ENCODE results near the gene CRACR2A. TPM values are rescaled to one million over a fixed set of nuclear protein-coding genes. Genes with fewer than 3 reads are reported as not detected.

Gene CRACR2A
- total and polyA plus RNA-seq, 2 of the 4 experiments (the other 2 are of a cell fraction): 0.54 to 0.60 TPM

GRCh38 chr12:3617565-3617964 lies 135.3 kb downstream of the CRACR2A start:
- ATAC-seq (ENCODE audit: low read depth) (no peak), DNase-seq (no peak)
- TF ChIP-seq, protein P1, sequence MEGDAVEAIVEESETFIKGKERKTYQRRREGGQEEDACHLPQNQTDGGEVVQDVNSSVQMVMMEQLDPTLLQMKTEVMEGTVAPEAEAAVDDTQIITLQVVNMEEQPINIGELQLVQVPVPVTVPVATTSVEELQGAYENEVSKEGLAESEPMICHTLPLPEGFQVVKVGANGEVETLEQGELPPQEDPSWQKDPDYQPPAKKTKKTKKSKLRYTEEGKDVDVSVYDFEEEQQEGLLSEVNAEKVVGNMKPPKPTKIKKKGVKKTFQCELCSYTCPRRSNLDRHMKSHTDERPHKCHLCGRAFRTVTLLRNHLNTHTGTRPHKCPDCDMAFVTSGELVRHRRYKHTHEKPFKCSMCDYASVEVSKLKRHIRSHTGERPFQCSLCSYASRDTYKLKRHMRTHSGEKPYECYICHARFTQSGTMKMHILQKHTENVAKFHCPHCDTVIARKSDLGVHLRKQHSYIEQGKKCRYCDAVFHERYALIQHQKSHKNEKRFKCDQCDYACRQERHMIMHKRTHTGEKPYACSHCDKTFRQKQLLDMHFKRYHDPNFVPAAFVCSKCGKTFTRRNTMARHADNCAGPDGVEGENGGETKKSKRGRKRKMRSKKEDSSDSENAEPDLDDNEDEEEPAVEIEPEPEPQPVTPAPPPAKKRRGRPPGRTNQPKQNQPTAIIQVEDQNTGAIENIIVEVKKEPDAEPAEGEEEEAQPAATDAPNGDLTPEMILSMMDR (conservative IDR thresholded peaks at IDR 0.05; ENCODE audit: low read depth, low read length): no peak
- no peak for TF ChIP-seq POLR2A (IDR thresholded peaks at IDR 0.05; ENCODE audit: low read depth, low read length)
- TF ChIP-seq FOS (IDR thresholded peaks at IDR 0.05; ENCODE audit: low read depth, low read length): no peak
- TF ChIP-seq, protein P2, sequence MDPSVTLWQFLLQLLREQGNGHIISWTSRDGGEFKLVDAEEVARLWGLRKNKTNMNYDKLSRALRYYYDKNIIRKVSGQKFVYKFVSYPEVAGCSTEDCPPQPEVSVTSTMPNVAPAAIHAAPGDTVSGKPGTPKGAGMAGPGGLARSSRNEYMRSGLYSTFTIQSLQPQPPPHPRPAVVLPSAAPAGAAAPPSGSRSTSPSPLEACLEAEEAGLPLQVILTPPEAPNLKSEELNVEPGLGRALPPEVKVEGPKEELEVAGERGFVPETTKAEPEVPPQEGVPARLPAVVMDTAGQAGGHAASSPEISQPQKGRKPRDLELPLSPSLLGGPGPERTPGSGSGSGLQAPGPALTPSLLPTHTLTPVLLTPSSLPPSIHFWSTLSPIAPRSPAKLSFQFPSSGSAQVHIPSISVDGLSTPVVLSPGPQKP (IDR thresholded peaks at IDR 0.05; ENCODE audit: borderline replicate concordance, low read depth, low read length): no peak
- TF ChIP-seq MXI1 (IDR thresholded peaks at IDR 0.05; ENCODE audit: borderline replicate concordance, low read depth, low read length): no peak
- no peak for TF ChIP-seq MAFK (IDR thresholded peaks at IDR 0.05; ENCODE audit: low read depth, low read length)
- TF ChIP-seq RAD21 (IDR thresholded peaks at IDR 0.05; ENCODE audit: low read length): no peak
- Histone ChIP-seq H3K9me1 (ENCODE audit: insufficient read depth, low read length) (no peaks in the 10 kb centered on the region), H3K4me1 (ENCODE audit: control insufficient read depth, insufficient read depth, low read length) (no peaks in the 10 kb centered on the region), H2BK120ac (ENCODE audit: low read depth, low read length) (no peak overlapping the region), H4K91ac (ENCODE audit: insufficient read depth, low read depth, low read length) (no peak overlapping the region), H3K36me3 (ENCODE audit: control insufficient read depth, insufficient read depth, low read length) (no peaks in the 10 kb centered on the region), H2BK20ac (ENCODE audit: low read depth, low read length) (no peak overlapping the region), H4K5ac (ENCODE audit: low read depth, low read length) (no peak overlapping the region), H4K8ac (ENCODE audit: low read depth in 2 of 2, low read length in 2 of 2) (no peak overlapping the region), H3K27ac (ENCODE audit: insufficient read depth, low read length) (no peak overlapping the region), H3K4ac (ENCODE audit: low read depth, low read length) (no peak overlapping the region), H3K56ac (ENCODE audit: extremely low read depth, insufficient read depth, low read length) (no peak overlapping the region), H2AFZ (replicated peaks; ENCODE audit: low read length, poor library complexity) (no peak overlapping the region), H2BK15ac (ENCODE audit: low read depth, low read length) (no peak overlapping the region), H3K4me3 (ENCODE audit: insufficient read depth, low read depth, low read length) (no peak overlapping the region), H3K4me2 (ENCODE audit: low read depth, low read length) (no peak overlapping the region), H3K9me3 (ENCODE audit: control insufficient read depth, insufficient read depth, low read length) (no peaks in the 10 kb centered on the region), H3K9ac (ENCODE audit: low read depth, low read length) (no peak overlapping the region), H3K23ac (ENCODE audit: low read depth, low read length) (no peak overlapping the region), H3K18ac (ENCODE audit: low read depth, low read length) (no peak overlapping the region), H3K79me1 (ENCODE audit: low read depth in 1 of 2, low read length in 2 of 2) (no peaks in the 10 kb centered on the region), H2BK5ac (ENCODE audit: low read depth, low read length, poor library complexity, severe bottlenecking) (no peak overlapping the region), H3K14ac (replicated peaks; ENCODE audit: low read depth, low read length) (no peak overlapping the region), H2AK9ac (replicated peaks; ENCODE audit: low read depth, low read length, poor library complexity) (no peak overlapping the region), H2AK5ac (ENCODE audit: low read depth, low read length) (no peak overlapping the region), H3K27me3 (ENCODE audit: control insufficient read depth, insufficient read depth, low read length) (peaks cover 17% of the 10 kb centered on the region), H4K20me1 (ENCODE audit: insufficient read depth, low read length) (no peaks in the 10 kb centered on the region)
- intact Hi-C loops (cut with micrococcal nuclease) (no loop called here), in situ Hi-C loops (cut with MboI; ENCODE audit: low sequenced_read_pairs) (no loop called here), dilution Hi-C loops (cut with HindIII; ENCODE audit: low sequenced_read_pairs, unreplicated experiment) (no loop called here)
- POLR2A ChIA-PET (ENCODE audit: unreplicated experiment): no interaction called here
- WGBS, 2 experiments (ENCODE audit: extremely low coverage in 2 of 2, insufficient read length in 1 of 2): no CpG with 5 or more reads among the region's 4 CpGs
- BruUV-seq (replicated peaks): no TSS peak
- CTCF ChIA-PET: interaction anchor here (1.1 kb wide), 1 partner anchor 9 kb away, joined by 3 read pairs; no protein-coding TSS in a partner anchor

Measured in IMR-90 (cell line).